Endodermal cell (in vitro differentiated cells): ENCODE results near the gene TTC7B. TPM values are rescaled to one million over a fixed set of nuclear protein-coding genes. Genes with fewer than 3 reads are reported as not detected.

ENCODE experiments used
- DNase-seq: peaks from one replicate; pipeline ENCODE4 v3.0.0-alpha.2; 2017
- H3K27ac ChIP-seq: 2 replicates; pipeline ENCODE4 v1.5.1; 2013; ENCODE audit warnings: mild to moderate bottlenecking, low read depth, low read length, moderate library complexity
- H3K27me3 ChIP-seq: 2 replicates; pipeline ENCODE4 v1.6.1; 2013; ENCODE audit warnings: mild to moderate bottlenecking, low read length, moderate library complexity; ENCODE audit not compliant: insufficient read depth, control insufficient read depth, poor library complexity, severe bottlenecking
- H3K36me3 ChIP-seq: 2 replicates; pipeline ENCODE4 v1.7.0; 2013; ENCODE audit warnings: mild to moderate bottlenecking, low read length, moderate library complexity; ENCODE audit not compliant: control insufficient read depth, insufficient read depth
- H3K4me1 ChIP-seq: one replicate; pipeline ENCODE4 v1.7.0; 2013; ENCODE audit warnings: low read length; ENCODE audit not compliant: control insufficient read depth, insufficient read depth
- H3K4me3 ChIP-seq: 2 replicates; pipeline ENCODE4 v1.5.1; 2013; ENCODE audit warnings: mild to moderate bottlenecking, low read length, moderate library complexity
- H3K9ac ChIP-seq: 2 replicates; pipeline ENCODE4 v1.6.1; 2013; ENCODE audit warnings: mild to moderate bottlenecking, low read length, moderate library complexity; ENCODE audit not compliant: poor library complexity, severe bottlenecking; ENCODE audit errors: extremely low read depth
- H3K9me3 ChIP-seq: 2 replicates; pipeline ENCODE4 v1.6.1; 2013; ENCODE audit warnings: mild to moderate bottlenecking, low read length, moderate library complexity; ENCODE audit not compliant: control insufficient read depth
- H3K27ac Mint-ChIP-seq: 2 replicates; pipeline ENCODE4 v1.8.0; 2020; ENCODE audit warnings: mixed read lengths
- H3K27me3 Mint-ChIP-seq: 2 replicates; pipeline ENCODE4 v1.8.0; 2021; ENCODE audit warnings: mild to moderate bottlenecking, mixed read lengths; ENCODE audit not compliant: insufficient read depth
- H3K36me3 Mint-ChIP-seq: 2 replicates; pipeline ENCODE4 v1.8.0; 2020; ENCODE audit warnings: low read depth, mixed read lengths
- H3K4me1 Mint-ChIP-seq: 2 replicates; pipeline ENCODE4 v1.8.0; 2020; ENCODE audit warnings: mixed read lengths
- H3K4me3 Mint-ChIP-seq: 2 replicates; pipeline ENCODE4 v1.8.0; 2020; ENCODE audit warnings: mild to moderate bottlenecking, moderate library complexity, mixed read lengths
- H3K9me3 Mint-ChIP-seq: 2 replicates; pipeline ENCODE4 v1.8.0; 2020; ENCODE audit warnings: mild to moderate bottlenecking, mixed read lengths
- WGBS, 2 experiments: methylation state at CpG; one replicate each; pipeline versions ENCODE4 v1.1.5 to v1.1.7; 2013; ENCODE audit warnings: missing lambda C conversion rate in 2 of 2, mixed read lengths in 1 of 2; ENCODE audit not compliant: insufficient coverage in 1 of 2, insufficient read length in 1 of 2; 5-methylcytosine and 5-hydroxymethylcytosine counted together
- total RNA-seq, 2 donors: library from RNA; stranded (reverse); fragmentation: NEBNext Ultra II Directional in 1 of 2; extraction: Animal tissue kit (Norgen Biotek cat#: 25700) in 1 of 2; gene quantifications; 2 replicates in 1 of 2; 3 replicates in 1 of 2; pipeline ENCODE4 v1.2.1, GENCODE V29; 2021
- TF ChIP-seq, protein P1 (sequence below): fragments of 200-600 bp; sonication (generic); conservative IDR thresholded peaks from 2 replicates; pipeline ENCODE4 v1.5.0; 2021; ENCODE audit warnings: antibody characterized with exemption, mild to moderate bottlenecking

TTC7B gene
- total RNA-seq, 2 donors from 2014 or later = 51.3 to 62.6 TPM

DNA sequence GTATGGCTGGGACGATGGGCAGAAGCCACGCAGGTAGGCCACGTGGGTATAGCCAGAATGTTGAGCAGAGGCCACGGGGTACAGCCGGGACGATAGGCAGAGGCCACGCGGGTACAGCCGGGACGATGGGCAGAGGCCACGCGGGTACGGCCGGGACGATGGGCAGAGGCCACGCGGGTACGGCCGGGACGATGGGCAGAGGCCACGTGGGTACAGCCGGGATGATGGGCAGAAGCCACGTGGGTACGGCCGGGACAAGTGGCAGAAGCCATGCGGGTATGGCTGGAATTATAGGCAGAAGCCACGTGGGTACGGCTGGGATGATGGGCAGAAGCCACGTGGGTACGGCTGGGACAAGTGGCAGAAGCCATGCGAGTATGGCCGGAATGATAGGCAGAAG lies 195.0 kb downstream of the TTC7B start:
- H3K27me3 Mint-ChIP-seq = no peaks in the 10 kb centered on the region
- Histone ChIP-seq H3K4me3 (no peak overlapping the region), H3K9me3 (no peaks in the 10 kb centered on the region), H3K36me3 (no peaks in the 10 kb centered on the region), H3K9ac (no peak overlapping the region), H3K27me3 (no peaks in the 10 kb centered on the region), H3K4me1 (peaks cover 11% of the 10 kb centered on the region), H3K27ac (no peak overlapping the region)
- H3K4me3 Mint-ChIP-seq = no peak overlapping the region
- 92 to 94% methylated on average over 17 to 32 of the region's 32 CpGs for WGBS, 2 experiments
- TF ChIP-seq, protein P1, sequence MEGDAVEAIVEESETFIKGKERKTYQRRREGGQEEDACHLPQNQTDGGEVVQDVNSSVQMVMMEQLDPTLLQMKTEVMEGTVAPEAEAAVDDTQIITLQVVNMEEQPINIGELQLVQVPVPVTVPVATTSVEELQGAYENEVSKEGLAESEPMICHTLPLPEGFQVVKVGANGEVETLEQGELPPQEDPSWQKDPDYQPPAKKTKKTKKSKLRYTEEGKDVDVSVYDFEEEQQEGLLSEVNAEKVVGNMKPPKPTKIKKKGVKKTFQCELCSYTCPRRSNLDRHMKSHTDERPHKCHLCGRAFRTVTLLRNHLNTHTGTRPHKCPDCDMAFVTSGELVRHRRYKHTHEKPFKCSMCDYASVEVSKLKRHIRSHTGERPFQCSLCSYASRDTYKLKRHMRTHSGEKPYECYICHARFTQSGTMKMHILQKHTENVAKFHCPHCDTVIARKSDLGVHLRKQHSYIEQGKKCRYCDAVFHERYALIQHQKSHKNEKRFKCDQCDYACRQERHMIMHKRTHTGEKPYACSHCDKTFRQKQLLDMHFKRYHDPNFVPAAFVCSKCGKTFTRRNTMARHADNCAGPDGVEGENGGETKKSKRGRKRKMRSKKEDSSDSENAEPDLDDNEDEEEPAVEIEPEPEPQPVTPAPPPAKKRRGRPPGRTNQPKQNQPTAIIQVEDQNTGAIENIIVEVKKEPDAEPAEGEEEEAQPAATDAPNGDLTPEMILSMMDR = no peak
- no peak for DNase-seq
- no peak overlapping the region for H3K27ac Mint-ChIP-seq
- H3K9me3 Mint-ChIP-seq = no peaks in the 10 kb centered on the region
- H3K36me3 Mint-ChIP-seq = peaks cover 8% of the 10 kb centered on the region
- peaks cover 26% of the 10 kb centered on the region for H3K4me1 Mint-ChIP-seq

DNA sequence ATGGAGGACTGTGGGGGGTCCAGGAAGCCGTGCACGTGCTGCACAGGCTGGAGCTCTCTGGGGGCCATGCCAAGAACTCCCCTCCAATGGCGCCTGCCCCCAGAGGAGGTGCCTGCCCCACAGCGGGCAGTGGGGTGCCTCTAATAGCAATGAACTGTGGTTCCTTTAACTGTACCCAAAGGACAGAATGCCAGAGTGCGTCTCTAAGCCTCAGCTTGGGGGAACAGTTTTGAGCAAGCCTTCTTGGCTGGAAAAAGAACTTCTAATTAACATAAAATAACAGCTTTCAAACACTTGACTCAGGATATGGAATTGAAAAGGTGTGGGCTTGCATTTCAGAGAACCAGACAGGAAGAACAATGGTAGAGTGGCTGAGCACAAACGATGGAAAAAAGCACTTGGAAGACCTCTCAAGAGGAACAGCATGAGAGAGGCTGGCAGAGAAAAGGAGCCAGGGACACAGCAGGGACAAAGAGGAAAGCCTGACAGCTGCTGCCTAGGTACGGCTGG lies 195.6 kb downstream of the TTC7B start:
- Histone ChIP-seq H3K36me3 (no peaks in the 10 kb centered on the region), H3K27me3 (no peaks in the 10 kb centered on the region), H3K9ac (no peak overlapping the region), H3K9me3 (no peaks in the 10 kb centered on the region), H3K4me1 (peaks cover 17% of the 10 kb centered on the region), H3K27ac (no peak overlapping the region), H3K4me3 (no peak overlapping the region)
- peaks cover 32% of the 10 kb centered on the region for H3K4me1 Mint-ChIP-seq
- H3K27ac Mint-ChIP-seq = no peak overlapping the region
- H3K27me3 Mint-ChIP-seq = no peaks in the 10 kb centered on the region
- no peak overlapping the region for H3K4me3 Mint-ChIP-seq
- H3K36me3 Mint-ChIP-seq = peaks cover 8% of the 10 kb centered on the region
- no peak for DNase-seq
- no peaks in the 10 kb centered on the region for H3K9me3 Mint-ChIP-seq
- WGBS, 2 experiments = 89 to 91% methylated on average over 3 to 7 of the region's 7 CpGs
- TF ChIP-seq, protein P1 = no peak

DNA sequence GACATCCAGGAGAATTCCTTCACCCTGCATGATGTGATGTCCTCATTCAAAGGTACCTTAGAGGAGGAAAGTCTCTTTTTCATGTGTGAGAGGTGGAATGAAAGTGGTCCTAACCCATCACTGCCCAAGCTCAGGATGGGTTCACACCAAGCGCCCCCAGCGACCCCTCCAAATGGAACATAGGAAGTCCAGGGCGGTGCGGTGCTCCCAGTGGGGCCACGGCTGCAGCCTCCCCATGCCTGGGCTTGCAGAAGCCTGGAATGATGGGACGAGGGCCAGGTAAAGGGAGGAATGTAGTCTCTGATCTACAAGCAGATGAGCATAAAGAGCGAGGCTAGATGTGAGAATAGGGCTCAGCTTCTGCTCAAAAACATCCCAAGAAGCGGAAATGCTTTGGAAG lies 196.3 kb downstream of the TTC7B start:
- H3K9ac ChIP-seq = no peak overlapping the region
- H3K4me3 Mint-ChIP-seq = no peak overlapping the region
- WGBS, 2 experiments = 95 to 100% methylated on average over 6 to 8 of the region's 8 CpGs
- no peak overlapping the region for H3K27ac Mint-ChIP-seq
- no peaks in the 10 kb centered on the region for H3K27me3 Mint-ChIP-seq
- peaks cover 8% of the 10 kb centered on the region for H3K36me3 Mint-ChIP-seq
- TF ChIP-seq, protein P1 = no peak
- no peaks in the 10 kb centered on the region for H3K27me3 ChIP-seq
- no peaks in the 10 kb centered on the region for H3K36me3 ChIP-seq
- H3K27ac ChIP-seq = no peak overlapping the region
- no peaks in the 10 kb centered on the region for H3K9me3 Mint-ChIP-seq
- DNase-seq = no peak
- peaks cover 38% of the 10 kb centered on the region for H3K4me1 Mint-ChIP-seq
- H3K4me1 ChIP-seq = peaks cover 23% of the 10 kb centered on the region
- H3K9me3 ChIP-seq = no peaks in the 10 kb centered on the region
- no peak overlapping the region for H3K4me3 ChIP-seq
